IMR-90 (cell line): ENCODE measurements around the gene TPGS1. TPM values are rescaled to one million over a fixed set of nuclear protein-coding genes. Genes with fewer than 3 reads are reported as not detected.

ENCODE experiments used
- ATAC-seq: fragments of 200-7000 bp; cut with Tn5 transposase; 2 replicates; pipeline ENCODE4 v1.9.1; 2020; ENCODE audit warnings: low read depth, mild to moderate bottlenecking, moderate library complexity
- BruUV-seq: library from RNA; stranded (reverse); fragments of 400-500 nt; replicated peaks from 2 replicates; lab custom pipeline; 2021; lab: Mats Ljungman, UMichigan
- CTCF ChIA-PET: fragments of 300-600 bp; formaldehyde crosslinking; extraction: SDS; loops from one replicate; lab custom pipeline; 2021; ENCODE audit warnings: antibody characterized with exemption; lab: Yijun Ruan, JAX
- POLR2A ChIA-PET: fragments of 300-600 bp; sonication (Branson Sonifier 250); formaldehyde crosslinking; loops from one replicate; lab custom pipeline; 2022; ENCODE audit warnings: antibody characterized with exemption; ENCODE audit not compliant: unreplicated experiment; lab: Charles Lee
- DNase-seq: peaks from one replicate; pipeline ENCODE4 v3.0.0; 2013
- H2AFZ ChIP-seq: replicated peaks from 2 replicates; pipeline ENCODE3; 2013; ENCODE audit warnings: low read length, mild to moderate bottlenecking; ENCODE audit not compliant: poor library complexity
- H2AK5ac ChIP-seq: 2 replicates; pipeline ENCODE4 v1.6.1; 2013; ENCODE audit warnings: low read depth, low read length, inconsistent platforms
- H2AK9ac ChIP-seq: replicated peaks from 2 replicates; pipeline ENCODE3; 2013; ENCODE audit warnings: mild to moderate bottlenecking, low read depth, low read length, moderate library complexity; ENCODE audit not compliant: poor library complexity
- H2BK120ac ChIP-seq: 2 replicates; pipeline ENCODE4 v1.6.1; 2013; ENCODE audit warnings: low read depth, low read length, inconsistent platforms
- H2BK15ac ChIP-seq: 3 replicates; pipeline ENCODE4 v1.6.1; 2013; ENCODE audit warnings: low read depth, low read length, inconsistent platforms
- H2BK20ac ChIP-seq: 2 replicates; pipeline ENCODE4 v1.6.1; 2013; ENCODE audit warnings: low read depth, mild to moderate bottlenecking, inconsistent platforms, low read length, moderate library complexity
- H2BK5ac ChIP-seq: 2 replicates; pipeline ENCODE4 v1.6.1; 2013; ENCODE audit warnings: mild to moderate bottlenecking, low read depth, low read length, inconsistent platforms; ENCODE audit not compliant: poor library complexity, severe bottlenecking
- H3K14ac ChIP-seq: replicated peaks from 2 replicates; pipeline ENCODE4 v1.6.1; 2013; ENCODE audit warnings: low read depth, low read length, inconsistent platforms
- H3K18ac ChIP-seq: 2 replicates; pipeline ENCODE4 v1.6.1; 2013; ENCODE audit warnings: low read depth, low read length, control low read depth
- H3K23ac ChIP-seq: 2 replicates; pipeline ENCODE4 v1.6.1; 2013; ENCODE audit warnings: low read depth, low read length, inconsistent platforms
- H3K27ac ChIP-seq: 2 replicates; pipeline ENCODE4 v1.5.1; 2013; ENCODE audit warnings: mild to moderate bottlenecking, control low read depth, low read length; ENCODE audit not compliant: insufficient read depth
- H3K27me3 ChIP-seq: 2 replicates; pipeline ENCODE4 v1.6.1; 2013; ENCODE audit warnings: low read length; ENCODE audit not compliant: control insufficient read depth, insufficient read depth
- H3K36me3 ChIP-seq: 2 replicates; pipeline ENCODE4 v1.6.1; 2013; ENCODE audit warnings: low read length, mixed read lengths; ENCODE audit not compliant: control insufficient read depth, insufficient read depth
- H3K4ac ChIP-seq: 2 replicates; pipeline ENCODE4 v1.6.1; 2013; ENCODE audit warnings: low read depth, low read length, inconsistent platforms
- H3K4me1 ChIP-seq: 2 replicates; pipeline ENCODE4 v1.6.1; 2013; ENCODE audit warnings: low read length, mixed read lengths; ENCODE audit not compliant: control insufficient read depth, insufficient read depth
- H3K4me2 ChIP-seq: 2 replicates; pipeline ENCODE4 v1.6.1; 2013; ENCODE audit warnings: low read depth, mild to moderate bottlenecking, control low read depth, low read length, moderate library complexity
- H3K4me3 ChIP-seq: 2 replicates; pipeline ENCODE4 v1.5.1; 2013; ENCODE audit warnings: low read depth, mild to moderate bottlenecking, control low read depth, low read length, moderate library complexity; ENCODE audit not compliant: insufficient read depth
- H3K56ac ChIP-seq: 2 replicates; pipeline ENCODE4 v1.6.1; 2013; ENCODE audit warnings: low read length, inconsistent platforms; ENCODE audit not compliant: insufficient read depth; ENCODE audit errors: extremely low read depth
- H3K79me1 ChIP-seq, 2 experiments: 2 replicates each; pipeline ENCODE4 v1.6.1; 2013; ENCODE audit warnings: low read length in 2 of 2, inconsistent platforms in 1 of 2, low read depth in 1 of 2
- H3K9ac ChIP-seq: 2 replicates; pipeline ENCODE4 v1.6.1; 2013; ENCODE audit warnings: low read depth, low read length, control low read depth
- H3K9me1 ChIP-seq: 2 replicates; pipeline ENCODE4 v1.6.1; 2013; ENCODE audit warnings: low read length, inconsistent platforms; ENCODE audit not compliant: insufficient read depth
- H3K9me3 ChIP-seq: 2 replicates; pipeline ENCODE4 v1.6.1; 2013; ENCODE audit warnings: low read length; ENCODE audit not compliant: control insufficient read depth, insufficient read depth
- H4K20me1 ChIP-seq: 2 replicates; pipeline ENCODE4 v1.6.1; 2013; ENCODE audit warnings: low read length, inconsistent platforms; ENCODE audit not compliant: insufficient read depth
- H4K5ac ChIP-seq: 2 replicates; pipeline ENCODE4 v1.6.1; 2013; ENCODE audit warnings: mild to moderate bottlenecking, low read depth, low read length, control low read depth
- H4K8ac ChIP-seq, 2 experiments: 2 replicates each; pipeline ENCODE4 v1.6.1; 2013; ENCODE audit warnings: low read depth in 2 of 2, low read length in 2 of 2, control low read depth in 1 of 2, inconsistent platforms in 1 of 2
- H4K91ac ChIP-seq: 2 replicates; pipeline ENCODE4 v1.6.1; 2013; ENCODE audit warnings: low read depth, low read length, inconsistent platforms; ENCODE audit not compliant: insufficient read depth
- CHD1 ChIP-seq: IDR thresholded peaks from 2 replicates; pipeline ENCODE4 v1.6.1; 2012; ENCODE audit warnings: low read depth, low read length, improper control_type of control experiment
- MAFK ChIP-seq: IDR thresholded peaks from 2 replicates; pipeline ENCODE4 v1.6.1; 2012; ENCODE audit warnings: low read depth, low read length, improper control_type of control experiment
- MXI1 ChIP-seq: IDR thresholded peaks from 2 replicates; pipeline ENCODE4 v1.6.1; 2012; ENCODE audit warnings: low read depth, mild to moderate bottlenecking, low read length, moderate library complexity, borderline replicate concordance
- NFE2L2 ChIP-seq: fragments of 150-350 bp; IDR thresholded peaks from 2 replicates; pipeline ENCODE4 v1.6.1; 2016; ENCODE audit warnings: low read depth, mild to moderate bottlenecking, low read length
- POLR2A ChIP-seq: IDR thresholded peaks from 2 replicates; pipeline ENCODE4 v1.6.1; 2012; ENCODE audit warnings: mild to moderate bottlenecking, low read depth, low read length
- RAD21 ChIP-seq: IDR thresholded peaks from 2 replicates; pipeline ENCODE4 v1.6.1; 2012; ENCODE audit warnings: low read length, improper control_type of control experiment
- SMC3 ChIP-seq: fragments of 150-350 bp; IDR thresholded peaks from 2 replicates; pipeline ENCODE4 v1.6.1; 2016; ENCODE audit warnings: low read depth, mild to moderate bottlenecking, antibody characterized with exemption, low read length, moderate library complexity
- WGBS, 2 experiments: methylation state at CpG; one replicate each; pipeline versions ENCODE4 v1.1.5 to v1.1.7; 2013; ENCODE audit warnings: missing lambda C conversion rate in 2 of 2; ENCODE audit not compliant: insufficient read length in 1 of 2; ENCODE audit errors: extremely low coverage in 2 of 2; 5-methylcytosine and 5-hydroxymethylcytosine counted together
- dilution Hi-C: fragments of 300-500 bp; cut with HindIII; formaldehyde crosslinking; loops from one replicate; pipeline ENCODE4 v1.14.3; 2018; ENCODE audit warnings: low sequenced_read_pairs; ENCODE audit not compliant: unreplicated experiment
- in situ Hi-C: fragments of 300-500 bp; cut with MboI; formaldehyde crosslinking; loops from 3 replicates; pipeline ENCODE4 v1.14.3; 2019; ENCODE audit warnings: low sequenced_read_pairs, inconsistent platforms, mixed read lengths
- intact Hi-C: fragments of 100-400 bp; cut with micrococcal nuclease; formaldehyde crosslinking; loops from 2 replicates; pipeline ENCODE4 v1.10.0; 2022
- polyA plus RNA-seq, 3 experiments: library from polyadenylated mRNA; depleted of rRNA; stranded (reverse); fragments of >200 nt; gene quantifications; 2 replicates each; pipeline ENCODE4 v1.2.3, GENCODE V29; 2012; ENCODE audit warnings: low replicate concordance in 1 of 3
- total RNA-seq: library from RNA; depleted of rRNA; stranded (reverse); fragments of >200 nt; gene quantifications from 2 replicates; pipeline ENCODE4 v1.2.3, GENCODE V29; 2012

TPGS1 gene
- total and polyA plus RNA-seq, 2 of the 4 experiments (the other 2 are of a cell fraction), result 2.7 to 6.3 TPM

- TF ChIP-seq MAFK (no peak), POLR2A (no peak), SMC3 (no peak), MXI1 (no peak), RAD21 (no peak), CHD1 (no peak), NFE2L2 (no peak)
- no peak overlapping the region for H4K91ac ChIP-seq
- H3K23ac ChIP-seq, result no peak overlapping the region
- no peaks in the 10 kb centered on the region for H3K36me3 ChIP-seq
- no TSS peak for BruUV-seq
- H3K27me3 ChIP-seq, result peaks cover 5% of the 10 kb centered on the region; the same call in 1 of the 2 replicates
- POLR2A ChIA-PET, result no interaction called here
- H3K9ac ChIP-seq, result no peak overlapping the region
- DNase-seq (no peak), ATAC-seq (no peak)
- H2AK5ac ChIP-seq, result no peak overlapping the region
- H3K4me2 ChIP-seq, result no peak overlapping the region
- no peaks in the 10 kb centered on the region for H3K9me1 ChIP-seq
- H4K5ac ChIP-seq, result no peak overlapping the region
- H3K14ac ChIP-seq, result no peak overlapping the region
- no peak overlapping the region for H2BK5ac ChIP-seq
- no peak overlapping the region for H3K27ac ChIP-seq
- no peak overlapping the region for H2BK20ac ChIP-seq
- H3K4me3 ChIP-seq, result no peak overlapping the region
- H3K79me1 ChIP-seq, result no peaks in the 10 kb centered on the region
- no peaks in the 10 kb centered on the region for H3K4me1 ChIP-seq
- H4K20me1 ChIP-seq, result no peaks in the 10 kb centered on the region
- intact Hi-C loops (no loop called here), dilution Hi-C loops (no loop called here), in situ Hi-C loops (no loop called here)
- no peaks in the 10 kb centered on the region for H3K9me3 ChIP-seq
- no peak overlapping the region for H2BK120ac ChIP-seq
- H3K18ac ChIP-seq, result no peak overlapping the region
- no peak overlapping the region for H2AK9ac ChIP-seq
- WGBS, 2 experiments, result 56% methylated on average over 18 of the region's 26 CpGs; no CpG with 5 or more reads in 1 of the 2 experiments
- H3K4ac ChIP-seq, result no peak overlapping the region
- H2AFZ ChIP-seq, result peak overlapping the region; percentile 61
- CTCF ChIA-PET, result no interaction called here
- no peak overlapping the region for H3K56ac ChIP-seq
- H4K8ac ChIP-seq, result no peak overlapping the region
- no peak overlapping the region for H2BK15ac ChIP-seq
Measured at GRCh38 chr19:478236-478903, 28.9 kb upstream of the TPGS1 start.
